NOMO-1 treated with DMSO at 0.1 percent for 48 hours (cell line): ENCODE data around the gene CYP4F11.
"Not testable (repeated sequence)": the region's sequence is repeated elsewhere in the genome, so short reads cannot be mapped to it uniquely, and the experiment has no call there.

ENCODE experiments used
- DNase-seq: peaks from one replicate; lab custom pipeline; 2025; ENCODE audit not compliant: unreplicated experiment; lab: John Stamatoyannopoulos, UW

Gene CYP4F11

GRCh38 chr19:15934332-15935078 lies at the start of gene CYP4F11:
CYP4F11 (minus strand) TSS chr19:15934529; CDS start chr19:15934408, 121 bp downstream.
- DNase-seq: no peak

- DNase-seq: no peak
Observed at GRCh38 chr19:15979293-15979692, 45.0 kb upstream of the CYP4F11 start.

GRCh38 chr19:15977690-15978089 lies 43.4 kb upstream of the CYP4F11 start:
- no peak for DNase-seq

- no peak for DNase-seq
Observed at GRCh38 chr19:15976836-15977689, 42.7 kb upstream of the CYP4F11 start.

- DNase-seq: no peak
Observed at GRCh38 chr19:15974856-15975255, 40.5 kb upstream of the CYP4F11 start.

- DNase-seq: not testable (repeated sequence)
Observed at GRCh38 chr19:15972043-15972442, 37.7 kb upstream of the CYP4F11 start.

- peak; percentile 69 for DNase-seq
Observed at GRCh38 chr19:15971224-15971780, 37.0 kb upstream of the CYP4F11 start.

GRCh38 chr19:15964231-15964630 lies 29.9 kb upstream of the CYP4F11 start:
- DNase-seq: no peak

- DNase-seq: no peak
Observed at GRCh38 chr19:15962319-15962718, 28.0 kb upstream of the CYP4F11 start.

- DNase-seq: no peak
Observed at GRCh38 chr19:15954820-15955219, 20.5 kb upstream of the CYP4F11 start.

GRCh38 chr19:15948223-15949058 lies 14.1 kb upstream of the CYP4F11 start, which contains the start of gene OR10H4:
OR10H4 (plus strand) TSS chr19:15949008; CDS start chr19:15949008, 0 bp downstream.
- DNase-seq: no peak

- DNase-seq: no peak
Observed at GRCh38 chr19:15945301-15945700, 11.0 kb upstream of the CYP4F11 start.

GRCh38 chr19:15944401-15944800 lies 10.1 kb upstream of the CYP4F11 start:
- no peak for DNase-seq

- DNase-seq: no peak
Observed at GRCh38 chr19:15937771-15938170, 3.4 kb upstream of the CYP4F11 start.

- DNase-seq: no peak
Observed at GRCh38 chr19:15936950-15937349, 2.6 kb upstream of the CYP4F11 start.

GRCh38 chr19:15936173-15936572 lies 1.8 kb upstream of the CYP4F11 start:
- no peak for DNase-seq

- DNase-seq: no peak
Observed at GRCh38 chr19:15935167-15935702, 906 bp upstream of the CYP4F11 start.

GRCh38 chr19:15933761-15934331 lies 483 bp downstream of the CYP4F11 start:
- DNase-seq: not testable (repeated sequence)

GRCh38 chr19:15928321-15928720 lies 6.0 kb downstream of the CYP4F11 start:
- DNase-seq: no peak

GRCh38 chr19:15926484-15926883 lies 7.8 kb downstream of the CYP4F11 start:
- no peak for DNase-seq
